ENCODE results near the gene LRRC32.

DNA sequence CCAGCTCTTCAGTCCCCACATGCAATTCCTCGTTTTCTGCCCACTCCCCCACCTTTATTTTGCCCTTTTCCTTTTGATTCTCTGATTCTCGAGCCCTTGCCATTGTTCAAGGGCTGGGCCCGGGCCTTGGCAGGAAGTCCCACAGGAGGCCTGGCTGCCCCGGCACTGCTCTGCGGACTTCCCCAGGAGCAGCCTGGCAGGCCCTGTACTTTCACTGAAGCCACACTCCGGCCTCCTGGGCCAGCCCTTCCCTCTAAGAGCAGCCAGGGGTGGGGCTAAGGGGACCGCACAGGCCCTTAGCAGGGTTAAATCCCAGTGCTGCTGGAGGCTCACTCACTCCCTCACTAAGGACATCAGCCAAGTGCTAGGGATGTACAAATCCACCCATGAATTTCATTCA, 4.1 kb downstream of the LRRC32 start:
- no peak for TF ChIP-seq TCF7L2 (IDR thresholded peaks at IDR 0.05; ENCODE audit: low read depth, low read length)
- TF ChIP-seq, protein P1, sequence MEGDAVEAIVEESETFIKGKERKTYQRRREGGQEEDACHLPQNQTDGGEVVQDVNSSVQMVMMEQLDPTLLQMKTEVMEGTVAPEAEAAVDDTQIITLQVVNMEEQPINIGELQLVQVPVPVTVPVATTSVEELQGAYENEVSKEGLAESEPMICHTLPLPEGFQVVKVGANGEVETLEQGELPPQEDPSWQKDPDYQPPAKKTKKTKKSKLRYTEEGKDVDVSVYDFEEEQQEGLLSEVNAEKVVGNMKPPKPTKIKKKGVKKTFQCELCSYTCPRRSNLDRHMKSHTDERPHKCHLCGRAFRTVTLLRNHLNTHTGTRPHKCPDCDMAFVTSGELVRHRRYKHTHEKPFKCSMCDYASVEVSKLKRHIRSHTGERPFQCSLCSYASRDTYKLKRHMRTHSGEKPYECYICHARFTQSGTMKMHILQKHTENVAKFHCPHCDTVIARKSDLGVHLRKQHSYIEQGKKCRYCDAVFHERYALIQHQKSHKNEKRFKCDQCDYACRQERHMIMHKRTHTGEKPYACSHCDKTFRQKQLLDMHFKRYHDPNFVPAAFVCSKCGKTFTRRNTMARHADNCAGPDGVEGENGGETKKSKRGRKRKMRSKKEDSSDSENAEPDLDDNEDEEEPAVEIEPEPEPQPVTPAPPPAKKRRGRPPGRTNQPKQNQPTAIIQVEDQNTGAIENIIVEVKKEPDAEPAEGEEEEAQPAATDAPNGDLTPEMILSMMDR (IDR thresholded peaks at IDR 0.05) = no peak
- no peak for TF ChIP-seq POLR2AphosphoS5 (IDR thresholded peaks at IDR 0.05; ENCODE audit: low read depth, low read length)

Measured in Panc1 (cell line).